HepG2 (cell line): ENCODE data around the gene ANKK1. TPM values are rescaled to one million over a fixed set of nuclear protein-coding genes. Genes with fewer than 3 reads are reported as not detected.

ENCODE experiments used
- ATAC-seq: fragments of 200-7000 bp; cut with Tn5 transposase; 3 replicates; pipeline ENCODE4 v1.9.1; 2020; ENCODE audit warnings: mild to moderate bottlenecking, moderate library complexity
- BruUV-seq: library from RNA; stranded (reverse); fragments of 400-500 nt; replicated peaks from 2 replicates; lab custom pipeline; 2021; lab: Mats Ljungman, UMichigan
- CTCF ChIA-PET: fragments of 300-600 bp; formaldehyde crosslinking; extraction: SDS; loops from one replicate; lab custom pipeline; 2021; ENCODE audit warnings: low total read pairs, inconsistent platforms, low intra/inter-chr PET ratio; lab: Yijun Ruan, JAX
- POLR2A ChIA-PET: fragments of 350-600 bp; sonication (Branson Sonifier 250); formaldehyde crosslinking; loops from one replicate; lab custom pipeline; 2020; ENCODE audit warnings: antibody characterized with exemption, inconsistent platforms; lab: Yijun Ruan, JAX
- DNase-seq: peaks from one replicate; pipeline ENCODE4 v3.0.0-alpha.2; 2015; ENCODE audit warnings: low spot score
- FAIRE-seq: peaks from 3 replicates; lab custom pipeline; 2011; peaks lifted over from hg19 to GRCh38; lab: Jason Lieb, UNC
- H2AFZ ChIP-seq: one replicate; pipeline ENCODE4 v1.6.1; 2011; ENCODE audit warnings: low read length, inconsistent platforms
- H3K27ac ChIP-seq: fragments of 300-600 bp; 3 replicates; pipeline ENCODE4 v1.8.0; 2011; ENCODE audit warnings: mixed run types, mild to moderate bottlenecking, mixed read lengths, low read length, inconsistent platforms; ENCODE audit not compliant: insufficient read depth; ENCODE audit errors: extremely low read length
- H3K27me3 ChIP-seq, 2 experiments: fragments of 200-600 bp in 1 of 2; 2 replicates in 1 of 2; 3 replicates in 1 of 2; pipeline versions ENCODE4 v1.6.0 to v1.8.0; 2011; ENCODE audit warnings: low read length in 2 of 2, mild to moderate bottlenecking in 2 of 2, moderate library complexity in 2 of 2, inconsistent platforms in 1 of 2; ENCODE audit not compliant: insufficient read depth in 2 of 2, control insufficient read depth in 1 of 2
- H3K36me3 ChIP-seq, 2 experiments: fragments of 200-600 bp in 1 of 2; replicated peaks in 1 of 2; 2 replicates in 1 of 2; 3 replicates in 1 of 2; pipeline versions ENCODE4 v1.5.1 to v1.8.0; 2011; ENCODE audit warnings: low read length in 2 of 2, inconsistent platforms in 1 of 2; ENCODE audit not compliant: insufficient read depth in 2 of 2, control insufficient read depth in 1 of 2
- H3K4me1 ChIP-seq: 2 replicates; pipeline ENCODE4 v1.5.1; 2012; ENCODE audit warnings: low read length, inconsistent platforms; ENCODE audit not compliant: insufficient read depth
- H3K4me2 ChIP-seq: 2 replicates; pipeline ENCODE4 v1.6.0; 2011; ENCODE audit warnings: low read depth, low read length, inconsistent platforms
- H3K4me3 ChIP-seq, 3 experiments: fragments of 200-600 bp in 1 of 3; sonication (generic), shearing (Covaris generic) in 1 of 3; replicated peaks in 1 of 3; 2 replicates each; pipeline ENCODE4 v1.5.1; 2011 to 2016; ENCODE audit warnings: low read length in 3 of 3, inconsistent platforms in 2 of 3, low read depth in 2 of 3, mild to moderate bottlenecking in 2 of 3, control low read depth in 1 of 3, mixed read lengths in 1 of 3; ENCODE audit not compliant: insufficient read depth in 1 of 3
- H3K79me2 ChIP-seq: one replicate; pipeline ENCODE4 v1.6.1; 2011; ENCODE audit warnings: low read length, inconsistent platforms; ENCODE audit not compliant: insufficient read depth
- H3K9ac ChIP-seq: 2 replicates; pipeline ENCODE4 v1.6.0; 2011; ENCODE audit warnings: mild to moderate bottlenecking, low read depth, low read length, inconsistent platforms; ENCODE audit not compliant: insufficient read depth
- H3K9me3 ChIP-seq: 2 replicates; pipeline ENCODE4 v1.5.1; 2012; ENCODE audit warnings: mild to moderate bottlenecking, low read length
- H4K20me1 ChIP-seq: 2 replicates; pipeline ENCODE4 v1.6.0; 2011; ENCODE audit warnings: inconsistent platforms, mild to moderate bottlenecking, low read length, moderate library complexity; ENCODE audit not compliant: insufficient read depth
- CCAR2 ChIP-seq: fragments of 200-400 bp; formaldehyde crosslinking; optimal IDR thresholded peaks from 2 replicates; pipeline ENCODE3; 2018; ENCODE audit warnings: low read depth, mild to moderate bottlenecking, low read length, moderate library complexity
- ELF4 ChIP-seq: sonication (generic); formaldehyde crosslinking; IDR thresholded peaks from 2 replicates; pipeline ENCODE4 v1.5.0; 2020; ENCODE audit warnings: missing genetic modification reagents, mild to moderate bottlenecking, moderate library complexity, borderline replicate concordance
- GATAD1 ChIP-seq: IDR thresholded peaks from 2 replicates; pipeline ENCODE4 v1.6.1; 2016; ENCODE audit warnings: missing genetic modification reagents, missing compliant biosample characterization
- GTF3A ChIP-seq: sonication (generic); formaldehyde crosslinking; conservative IDR thresholded peaks from 2 replicates; pipeline ENCODE4 v1.4.0; 2020; ENCODE audit warnings: mild to moderate bottlenecking, missing genetic modification reagents
- MED1 ChIP-seq: sonication (generic); formaldehyde crosslinking; IDR thresholded peaks from 2 replicates; pipeline ENCODE4 v1.4.0; 2020; ENCODE audit warnings: missing genetic modification reagents
- MLLT10 ChIP-seq: sonication (generic); formaldehyde crosslinking; IDR thresholded peaks from 2 replicates; pipeline ENCODE4 v1.4.0; 2020; ENCODE audit warnings: missing genetic modification reagents
- RFX3 ChIP-seq: IDR thresholded peaks from 2 replicates; pipeline ENCODE4 v1.6.1; 2016; ENCODE audit warnings: missing biosample characterization, missing genetic modification reagents
- SKI ChIP-seq: fragments of 450-650 bp; IDR thresholded peaks from one replicate; pipeline ENCODE4 v1.6.1; 2018; ENCODE audit warnings: mild to moderate bottlenecking; ENCODE audit not compliant: partially characterized antibody
- ZNF546 ChIP-seq: sonication (generic); formaldehyde crosslinking; conservative IDR thresholded peaks from 2 replicates; pipeline ENCODE4 v1.8.1; 2023; ENCODE audit warnings: mild to moderate bottlenecking, missing genetic modification reagents
- ZNF761 ChIP-seq: sonication (generic); formaldehyde crosslinking; conservative IDR thresholded peaks from 2 replicates; pipeline ENCODE4 v1.4.0; 2020; ENCODE audit warnings: mild to moderate bottlenecking, missing genetic modification reagents
- WGBS: methylation state at CpG from one replicate; pipeline ENCODE4 v1.1.6; 2017; ENCODE audit warnings: low lambda C conversion rate; 5-methylcytosine and 5-hydroxymethylcytosine counted together
- in situ Hi-C: cut with HindIII; loops from 2 replicates; pipeline ENCODE4 v1.10.0; 2017; ENCODE audit warnings: low pct_unique_long_range_greater_than_20kb; ENCODE audit not compliant: extremely low pct_ligation_motif_present
- intact Hi-C: fragments of 100-400 bp; cut with micrococcal nuclease; formaldehyde crosslinking; loops from one replicate; pipeline ENCODE4 v1.10.0; 2022; ENCODE audit not compliant: unreplicated experiment
- polyA plus RNA-seq, 8 experiments: library from polyadenylated mRNA; depleted of rRNA in 3 of 8; stranded (reverse) in 7 of 8; unstranded in 1 of 8; fragments of >200 nt; fragmentation: Illumina TruSeq in 4 of 8; extraction: Trizol in 4 of 8; gene quantifications; 2 replicates each; pipeline versions ENCODE4 v1.2.1 to v1.2.3, GENCODE V29; 2011 to 2016; ENCODE audit warnings: low read depth in 4 of 8, missing spikeins in 1 of 8, mixed read lengths in 1 of 8; ENCODE audit not compliant: insufficient read depth in 1 of 8
- total RNA-seq, 5 experiments: library from RNA; depleted of rRNA; stranded (reverse); fragments of >200 nt; fragmentation: Illumina TruSeq; extraction: Trizol; gene quantifications; 2 replicates each; pipeline ENCODE4 v1.2.3, GENCODE V29; 2016; ENCODE audit warnings: low read depth in 1 of 5
- TF ChIP-seq, protein P1 (sequence below): sonication (generic); formaldehyde crosslinking; IDR thresholded peaks from 2 replicates; pipeline ENCODE4 v1.4.0; 2020; ENCODE audit warnings: missing genetic modification reagents, borderline replicate concordance
- TF ChIP-seq, protein P2 (sequence below): sonication (generic); formaldehyde crosslinking; IDR thresholded peaks from 2 replicates; pipeline ENCODE4 v1.4.0; 2020; ENCODE audit warnings: missing genetic modification reagents
- TF ChIP-seq, protein P3 (sequence below): IDR thresholded peaks from 2 replicates; pipeline ENCODE4 v1.6.1; 2016; ENCODE audit warnings: missing genetic modification reagents, missing compliant biosample characterization
- TF ChIP-seq, protein P4 (sequence below): sonication (generic); formaldehyde crosslinking; IDR thresholded peaks from 2 replicates; pipeline ENCODE4 v1.8.0; 2022; ENCODE audit warnings: missing genetic modification reagents, mild to moderate bottlenecking, inconsistent platforms, borderline replicate concordance
- TF ChIP-seq, protein P5 (sequence below): sonication (generic); formaldehyde crosslinking; IDR thresholded peaks from 2 replicates; pipeline ENCODE4 v1.5.1; 2020; ENCODE audit warnings: mild to moderate bottlenecking, moderate library complexity, missing genetic modification reagents

ANKK1 gene
- total and polyA plus RNA-seq, 2 of the 13 experiments (the other 11 are each of a cell fraction or from before 2014, with no cell fraction given), result 0.04 to 0.22 TPM

DNA sequence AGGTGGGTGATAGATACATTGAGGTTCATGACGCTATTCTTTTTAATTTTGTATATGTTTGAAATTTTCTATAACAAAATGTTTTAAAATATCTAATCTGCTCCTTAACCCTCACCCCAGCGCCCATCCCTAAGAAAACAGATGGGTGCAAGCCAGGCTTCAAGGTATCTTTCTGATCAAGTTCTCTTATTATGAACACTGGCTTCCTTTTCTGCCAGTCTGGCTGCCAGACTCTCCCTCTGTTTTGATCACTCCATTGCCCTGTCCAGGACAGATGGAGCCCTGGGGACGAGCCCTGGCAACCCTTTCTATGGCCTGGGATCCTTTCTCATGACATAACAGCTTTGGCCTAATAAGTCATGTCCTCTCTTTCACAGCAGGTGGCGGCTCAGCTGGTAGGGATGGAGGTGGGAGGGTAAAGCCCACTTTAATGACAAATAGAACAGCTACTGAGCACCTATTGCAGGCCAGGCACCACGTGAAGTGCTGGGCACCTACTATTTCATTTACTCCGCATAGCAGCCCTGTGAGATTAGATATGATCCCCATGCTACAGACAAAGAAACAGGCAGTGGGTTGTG is 49.2 kb downstream of the ANKK1 start:
- H3K27me3 ChIP-seq, result peaks cover 0 to 7% of the 10 kb centered on the region in 2 experiments; a peak in 1 of 5 replicates
- 7% methylated on average over 6 of the region's 6 CpGs for WGBS
- no peak overlapping the region for H3K9ac ChIP-seq
- CTCF ChIA-PET, result no interaction called here
- H4K20me1 ChIP-seq, result no peaks in the 10 kb centered on the region
- no peak overlapping the region for H3K4me3 ChIP-seq
- no peak overlapping the region for H2AFZ ChIP-seq
- H3K9me3 ChIP-seq, result no peaks in the 10 kb centered on the region
- no peak for FAIRE-seq
- in situ Hi-C loops (no loop called here), intact Hi-C loops (loop anchor here (5.0 kb wide), 1 partner anchor 296 kb away; no protein-coding TSS in a partner anchor)
- peak; percentile 31; the same call in 1 of the 3 replicates for ATAC-seq
- H3K36me3 ChIP-seq, result no peaks in the 10 kb centered on the region
- DNase-seq, result no peak
- no peaks in the 10 kb centered on the region for H3K79me2 ChIP-seq
- no peak overlapping the region for H3K4me2 ChIP-seq
- POLR2A ChIA-PET, result no interaction called here
- no TSS peak for BruUV-seq
- no peaks in the 10 kb centered on the region for H3K4me1 ChIP-seq
- no peak overlapping the region for H3K27ac ChIP-seq
- TF ChIP-seq, protein P1, sequence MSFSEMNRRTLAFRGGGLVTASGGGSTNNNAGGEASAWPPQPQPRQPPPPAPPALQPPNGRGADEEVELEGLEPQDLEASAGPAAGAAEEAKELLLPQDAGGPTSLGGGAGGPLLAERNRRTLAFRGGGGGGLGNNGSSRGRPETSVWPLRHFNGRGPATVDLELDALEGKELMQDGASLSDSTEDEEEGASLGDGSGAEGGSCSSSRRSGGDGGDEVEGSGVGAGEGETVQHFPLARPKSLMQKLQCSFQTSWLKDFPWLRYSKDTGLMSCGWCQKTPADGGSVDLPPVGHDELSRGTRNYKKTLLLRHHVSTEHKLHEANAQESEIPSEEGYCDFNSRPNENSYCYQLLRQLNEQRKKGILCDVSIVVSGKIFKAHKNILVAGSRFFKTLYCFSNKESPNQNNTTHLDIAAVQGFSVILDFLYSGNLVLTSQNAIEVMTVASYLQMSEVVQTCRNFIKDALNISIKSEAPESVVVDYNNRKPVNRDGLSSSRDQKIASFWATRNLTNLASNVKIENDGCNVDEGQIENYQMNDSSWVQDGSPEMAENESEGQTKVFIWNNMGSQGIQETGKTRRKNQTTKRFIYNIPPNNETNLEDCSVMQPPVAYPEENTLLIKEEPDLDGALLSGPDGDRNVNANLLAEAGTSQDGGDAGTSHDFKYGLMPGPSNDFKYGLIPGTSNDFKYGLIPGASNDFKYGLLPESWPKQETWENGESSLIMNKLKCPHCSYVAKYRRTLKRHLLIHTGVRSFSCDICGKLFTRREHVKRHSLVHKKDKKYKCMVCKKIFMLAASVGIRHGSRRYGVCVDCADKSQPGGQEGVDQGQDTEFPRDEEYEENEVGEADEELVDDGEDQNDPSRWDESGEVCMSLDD (CRISPR knock-in tag), result no peak
- TF ChIP-seq GTF3A (CRISPR knock-in tag) (no peak), ZNF546 (CRISPR knock-in tag) (no peak), RFX3 (CRISPR knock-in tag) (no peak), SKI (no peak), GATAD1 (CRISPR knock-in tag) (no peak), CCAR2 (no peak), MED1 (CRISPR knock-in tag) (no peak), MLLT10 (CRISPR knock-in tag) (no peak), ELF4 (CRISPR knock-in tag) (no peak), ZNF761 (no peak)
- TF ChIP-seq, protein P2, sequence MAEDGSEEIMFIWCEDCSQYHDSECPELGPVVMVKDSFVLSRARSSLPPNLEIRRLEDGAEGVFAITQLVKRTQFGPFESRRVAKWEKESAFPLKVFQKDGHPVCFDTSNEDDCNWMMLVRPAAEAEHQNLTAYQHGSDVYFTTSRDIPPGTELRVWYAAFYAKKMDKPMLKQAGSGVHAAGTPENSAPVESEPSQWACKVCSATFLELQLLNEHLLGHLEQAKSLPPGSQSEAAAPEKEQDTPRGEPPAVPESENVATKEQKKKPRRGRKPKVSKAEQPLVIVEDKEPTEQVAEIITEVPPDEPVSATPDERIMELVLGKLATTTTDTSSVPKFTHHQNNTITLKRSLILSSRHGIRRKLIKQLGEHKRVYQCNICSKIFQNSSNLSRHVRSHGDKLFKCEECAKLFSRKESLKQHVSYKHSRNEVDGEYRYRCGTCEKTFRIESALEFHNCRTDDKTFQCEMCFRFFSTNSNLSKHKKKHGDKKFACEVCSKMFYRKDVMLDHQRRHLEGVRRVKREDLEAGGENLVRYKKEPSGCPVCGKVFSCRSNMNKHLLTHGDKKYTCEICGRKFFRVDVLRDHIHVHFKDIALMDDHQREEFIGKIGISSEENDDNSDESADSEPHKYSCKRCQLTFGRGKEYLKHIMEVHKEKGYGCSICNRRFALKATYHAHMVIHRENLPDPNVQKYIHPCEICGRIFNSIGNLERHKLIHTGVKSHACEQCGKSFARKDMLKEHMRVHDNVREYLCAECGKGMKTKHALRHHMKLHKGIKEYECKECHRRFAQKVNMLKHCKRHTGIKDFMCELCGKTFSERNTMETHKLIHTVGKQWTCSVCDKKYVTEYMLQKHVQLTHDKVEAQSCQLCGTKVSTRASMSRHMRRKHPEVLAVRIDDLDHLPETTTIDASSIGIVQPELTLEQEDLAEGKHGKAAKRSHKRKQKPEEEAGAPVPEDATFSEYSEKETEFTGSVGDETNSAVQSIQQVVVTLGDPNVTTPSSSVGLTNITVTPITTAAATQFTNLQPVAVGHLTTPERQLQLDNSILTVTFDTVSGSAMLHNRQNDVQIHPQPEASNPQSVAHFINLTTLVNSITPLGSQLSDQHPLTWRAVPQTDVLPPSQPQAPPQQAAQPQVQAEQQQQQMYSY (CRISPR knock-in tag), result no peak
- TF ChIP-seq, protein P3, sequence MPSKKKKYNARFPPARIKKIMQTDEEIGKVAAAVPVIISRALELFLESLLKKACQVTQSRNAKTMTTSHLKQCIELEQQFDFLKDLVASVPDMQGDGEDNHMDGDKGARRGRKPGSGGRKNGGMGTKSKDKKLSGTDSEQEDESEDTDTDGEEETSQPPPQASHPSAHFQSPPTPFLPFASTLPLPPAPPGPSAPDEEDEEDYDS (CRISPR knock-in tag), result no peak
- TF ChIP-seq, protein P4, sequence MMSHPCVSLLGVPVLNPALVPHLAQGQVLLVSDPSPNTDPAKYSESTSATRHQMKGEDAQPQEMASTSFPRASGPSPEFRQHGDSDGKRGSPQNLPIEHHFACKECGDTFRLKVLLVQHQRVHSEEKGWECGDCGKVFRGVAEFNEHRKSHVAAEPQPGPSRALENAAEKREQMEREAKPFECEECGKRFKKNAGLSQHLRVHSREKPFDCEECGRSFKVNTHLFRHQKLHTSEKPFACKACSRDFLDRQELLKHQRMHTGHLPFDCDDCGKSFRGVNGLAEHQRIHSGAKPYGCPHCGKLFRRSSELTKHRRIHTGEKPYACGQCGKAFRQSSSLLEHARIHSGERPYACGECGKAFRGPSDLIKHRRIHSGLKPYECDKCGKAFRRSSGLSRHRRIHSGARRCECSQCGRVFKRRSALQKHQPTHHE, result no peak
- TF ChIP-seq, protein P5, sequence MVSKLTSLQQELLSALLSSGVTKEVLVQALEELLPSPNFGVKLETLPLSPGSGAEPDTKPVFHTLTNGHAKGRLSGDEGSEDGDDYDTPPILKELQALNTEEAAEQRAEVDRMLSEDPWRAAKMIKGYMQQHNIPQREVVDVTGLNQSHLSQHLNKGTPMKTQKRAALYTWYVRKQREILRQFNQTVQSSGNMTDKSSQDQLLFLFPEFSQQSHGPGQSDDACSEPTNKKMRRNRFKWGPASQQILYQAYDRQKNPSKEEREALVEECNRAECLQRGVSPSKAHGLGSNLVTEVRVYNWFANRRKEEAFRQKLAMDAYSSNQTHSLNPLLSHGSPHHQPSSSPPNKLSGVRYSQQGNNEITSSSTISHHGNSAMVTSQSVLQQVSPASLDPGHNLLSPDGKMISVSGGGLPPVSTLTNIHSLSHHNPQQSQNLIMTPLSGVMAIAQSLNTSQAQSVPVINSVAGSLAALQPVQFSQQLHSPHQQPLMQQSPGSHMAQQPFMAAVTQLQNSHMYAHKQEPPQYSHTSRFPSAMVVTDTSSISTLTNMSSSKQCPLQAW (CRISPR knock-in tag), result no peak
